Kidney (tissue), 14 donors: ENCODE results near the gene RNF150. TPM values are rescaled to one million over a fixed set of nuclear protein-coding genes. Genes with fewer than 3 reads are reported as not detected.

Experiments
- DNase-seq, 5 donors: peaks; one replicate each; pipeline ENCODE4 v3.0.0-alpha.2; 2013 to 2020
- FAIRE-seq: peaks from 2 replicates; lab custom pipeline; 2012; peaks lifted over from hg19 to GRCh38; lab: Jason Lieb, UNC
- H3K27ac ChIP-seq, 2 donors: one replicate each; pipeline ENCODE4 v1.7.0; 2013; ENCODE audit warnings: low read depth in 2 of 2, low read length in 2 of 2, inconsistent platforms in 1 of 2
- H3K27me3 ChIP-seq: one replicate; pipeline ENCODE4 v1.7.1; 2013; ENCODE audit warnings: low read length, inconsistent platforms; ENCODE audit not compliant: control insufficient read depth, insufficient read depth
- H3K36me3 ChIP-seq, 3 donors: one replicate each; pipeline versions ENCODE4 v1.7.0 to v1.7.1; 2013; ENCODE audit warnings: low read length in 3 of 3, control low read depth in 1 of 3, inconsistent platforms in 1 of 3; ENCODE audit not compliant: insufficient read depth in 3 of 3, control insufficient read depth in 2 of 3
- H3K4me1 ChIP-seq, 3 donors: one replicate each; pipeline versions ENCODE4 v1.7.0 to v1.7.1; 2013; ENCODE audit warnings: low read length in 3 of 3, inconsistent platforms in 1 of 3, low read depth in 1 of 3; ENCODE audit not compliant: control insufficient read depth in 2 of 3, insufficient read depth in 2 of 3
- H3K4me3 ChIP-seq, 3 donors: one replicate each; pipeline versions ENCODE4 v1.7.0 to v1.8.1; 2013; ENCODE audit warnings: low read length in 3 of 3, control low read depth in 1 of 3, inconsistent platforms in 1 of 3
- H3K9ac ChIP-seq, 3 donors: one replicate each; pipeline versions ENCODE4 v1.7.0 to v1.7.1; 2013; ENCODE audit warnings: low read length in 3 of 3, control low read depth in 1 of 3, inconsistent platforms in 1 of 3
- H3K9me3 ChIP-seq, 3 donors: one replicate each; pipeline versions ENCODE4 v1.7.0 to v1.7.1; 2013; ENCODE audit warnings: low read length in 3 of 3, control low read depth in 1 of 3, inconsistent platforms in 1 of 3; ENCODE audit not compliant: control insufficient read depth in 2 of 3, insufficient read depth in 1 of 3
- intact Hi-C: fragments of 100-400 bp; cut with DNase I; formaldehyde crosslinking; loops from one replicate; pipeline ENCODE4 v1.11.1; 2022
- polyA plus RNA-seq: library from polyadenylated mRNA; stranded (reverse); fragments of 350-450 nt; fragmentation: Illumina TruSeq; extraction: RNeasy Lipid Tissue Mini Kit (QIAGEN cat#74804); gene quantifications from one replicate; pipeline ENCODE4 v1.2.3, GENCODE V29; 2014; ENCODE audit warnings: low read depth, low replicate concordance; ENCODE audit not compliant: insufficient read depth
- total RNA-seq: library from RNA; stranded (reverse); fragmentation: NEBNext Ultra II Directional; extraction: Animal tissue kit (Norgen Biotek cat#: 25700); gene quantifications from one replicate; pipeline ENCODE4 v1.2.1, GENCODE V29; 2021
- TF ChIP-seq, protein P1 (sequence below): IDR thresholded peaks from 3 replicates; pipeline ENCODE4 v1.5.1; 2012; ENCODE audit warnings: mild to moderate bottlenecking, moderate library complexity, borderline replicate concordance; ENCODE audit not compliant: insufficient read depth; ENCODE audit errors: extremely low read depth
- donor health status: control.
- donor health status: control.
- donor health status: control.
- donor health status: control.
- donor health status: control.
- donor health status: DM: yes; HTN: yes; CAD: no.
- donor health status: Normal renal cell carcinoma (clear cell type).

Gene RNF150
- total and polyA plus RNA-seq, 2 donors from 2014 or later: 5.0 to 34.2 TPM

DNA sequence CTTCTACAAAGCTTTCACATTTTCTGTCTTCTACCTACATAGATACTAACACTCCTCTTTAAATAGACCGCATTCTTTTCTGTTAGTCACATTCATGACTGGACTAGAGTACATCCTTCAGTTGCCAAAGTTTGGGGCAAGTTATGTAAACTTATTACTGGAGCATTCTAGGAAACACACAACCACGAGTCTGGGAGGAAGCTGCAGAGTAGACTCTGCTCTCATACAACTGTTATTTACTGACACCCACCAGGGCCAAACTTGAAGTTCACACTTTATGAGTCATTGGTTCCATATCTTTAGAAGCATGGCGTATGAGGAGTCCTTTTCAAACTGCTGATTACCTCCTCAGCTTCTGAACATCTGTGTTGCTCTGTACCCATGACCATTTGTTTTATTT lies 87.0 kb downstream of the RNF150 start:
- intact Hi-C loops: no loop called here
- Histone ChIP-seq H3K27me3 (no peaks in the 10 kb centered on the region), H3K4me3 (no peak overlapping the region), H3K9ac (no peak overlapping the region), H3K27ac (no peak overlapping the region), H3K4me1 (no peaks in the 10 kb centered on the region), H3K9me3 (no peaks in the 10 kb centered on the region), H3K36me3 (no peaks in the 10 kb centered on the region)
- DNase-seq (no peak), FAIRE-seq (no peak)
- TF ChIP-seq, protein P1, sequence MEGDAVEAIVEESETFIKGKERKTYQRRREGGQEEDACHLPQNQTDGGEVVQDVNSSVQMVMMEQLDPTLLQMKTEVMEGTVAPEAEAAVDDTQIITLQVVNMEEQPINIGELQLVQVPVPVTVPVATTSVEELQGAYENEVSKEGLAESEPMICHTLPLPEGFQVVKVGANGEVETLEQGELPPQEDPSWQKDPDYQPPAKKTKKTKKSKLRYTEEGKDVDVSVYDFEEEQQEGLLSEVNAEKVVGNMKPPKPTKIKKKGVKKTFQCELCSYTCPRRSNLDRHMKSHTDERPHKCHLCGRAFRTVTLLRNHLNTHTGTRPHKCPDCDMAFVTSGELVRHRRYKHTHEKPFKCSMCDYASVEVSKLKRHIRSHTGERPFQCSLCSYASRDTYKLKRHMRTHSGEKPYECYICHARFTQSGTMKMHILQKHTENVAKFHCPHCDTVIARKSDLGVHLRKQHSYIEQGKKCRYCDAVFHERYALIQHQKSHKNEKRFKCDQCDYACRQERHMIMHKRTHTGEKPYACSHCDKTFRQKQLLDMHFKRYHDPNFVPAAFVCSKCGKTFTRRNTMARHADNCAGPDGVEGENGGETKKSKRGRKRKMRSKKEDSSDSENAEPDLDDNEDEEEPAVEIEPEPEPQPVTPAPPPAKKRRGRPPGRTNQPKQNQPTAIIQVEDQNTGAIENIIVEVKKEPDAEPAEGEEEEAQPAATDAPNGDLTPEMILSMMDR: no peak

DNA sequence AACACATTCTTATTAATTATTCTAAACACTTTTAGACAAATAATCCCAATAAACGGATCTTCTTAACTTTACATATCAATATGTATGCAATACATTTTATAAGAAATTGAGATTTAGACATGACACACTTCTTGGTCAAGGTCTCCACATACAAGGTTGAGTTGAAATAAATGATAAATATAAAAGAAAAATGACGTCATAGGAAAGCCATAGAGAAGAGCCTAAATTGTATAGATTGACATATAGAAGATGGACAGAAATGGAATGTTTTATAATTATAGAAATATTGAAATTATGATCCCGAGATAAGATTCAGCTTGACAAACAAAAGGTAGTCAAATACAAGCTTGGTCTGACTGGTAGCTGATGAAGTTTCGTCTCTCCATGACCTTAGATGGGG lies 87.4 kb downstream of the RNF150 start:
- no peaks in the 10 kb centered on the region for H3K36me3 ChIP-seq
- FAIRE-seq (no peak), DNase-seq (no peak)
- H3K4me3 ChIP-seq: no peak overlapping the region
- H3K9ac ChIP-seq: no peak overlapping the region
- no peaks in the 10 kb centered on the region for H3K27me3 ChIP-seq
- H3K9me3 ChIP-seq: no peaks in the 10 kb centered on the region
- H3K4me1 ChIP-seq: no peaks in the 10 kb centered on the region
- intact Hi-C loops: no loop called here
- H3K27ac ChIP-seq: no peak overlapping the region
- TF ChIP-seq, protein P1: no peak

DNA sequence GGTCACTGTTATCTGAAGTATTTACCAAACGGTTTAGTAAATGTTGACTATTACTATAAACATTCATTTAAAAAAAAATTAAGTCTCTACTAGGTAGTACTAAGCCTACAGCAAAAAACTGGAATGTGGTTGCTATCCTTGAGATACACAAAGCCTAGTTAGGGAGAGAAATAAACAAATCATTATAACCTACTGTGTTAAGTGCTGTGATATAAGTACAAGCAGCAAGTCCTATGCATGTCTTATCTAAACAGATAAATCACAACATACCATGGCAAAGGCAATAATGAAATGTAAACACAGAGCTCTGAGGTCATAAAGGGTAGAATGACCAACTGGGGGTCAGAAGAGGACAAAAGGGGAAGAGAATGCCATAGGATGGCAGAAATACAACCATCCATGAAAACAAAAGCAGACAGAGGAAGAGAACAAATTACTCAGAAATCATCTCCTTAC lies 92.2 kb downstream of the RNF150 start:
- DNase-seq (peak in 1 of 5 donors; percentile 9), FAIRE-seq (no peak)
- Histone ChIP-seq H3K27me3 (no peaks in the 10 kb centered on the region), H3K4me3 (no peak overlapping the region), H3K27ac (no peak overlapping the region), H3K9ac (no peak overlapping the region), H3K36me3 (no peaks in the 10 kb centered on the region), H3K9me3 (no peaks in the 10 kb centered on the region), H3K4me1 (no peaks in the 10 kb centered on the region)
- TF ChIP-seq, protein P1: no peak
- intact Hi-C loops: no loop called here

DNA sequence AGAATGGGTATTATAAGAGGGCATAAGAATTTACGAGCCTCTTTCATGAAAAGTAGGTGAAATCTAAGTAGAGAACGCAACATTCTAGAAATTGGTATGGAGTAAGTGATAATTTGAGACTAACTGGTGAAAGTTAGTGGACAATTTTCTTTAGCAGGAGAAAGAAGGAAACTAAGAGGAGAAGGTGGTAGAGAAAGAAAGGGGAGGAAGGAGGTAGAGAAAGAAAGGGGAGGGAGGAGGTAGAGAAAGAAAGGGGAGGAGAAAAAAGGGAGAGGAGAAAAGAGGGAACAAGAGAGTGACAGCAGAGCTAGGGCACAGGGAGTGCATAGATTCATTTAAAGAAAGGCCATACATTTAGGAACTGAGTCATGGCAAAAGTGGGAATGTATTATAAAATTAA lies 94.1 kb downstream of the RNF150 start:
- TF ChIP-seq, protein P1: no peak
- H3K9ac ChIP-seq: no peak overlapping the region
- FAIRE-seq: no peak
- no peaks in the 10 kb centered on the region for H3K4me1 ChIP-seq
- H3K4me3 ChIP-seq: no peak overlapping the region
- H3K27me3 ChIP-seq: no peaks in the 10 kb centered on the region
- no peak overlapping the region for H3K27ac ChIP-seq
- DNase-seq: no peak
- no peaks in the 10 kb centered on the region for H3K36me3 ChIP-seq
- intact Hi-C loops: no loop called here
- peaks cover 0 to 2% (median 0%) of the 10 kb centered on the region in 3 donors for H3K9me3 ChIP-seq
